Psoas muscle (tissue), 8 donors: ENCODE measurements around the gene STUB1. TPM values are rescaled to one million over a fixed set of nuclear protein-coding genes. Genes with fewer than 3 reads are reported as not detected.

Source experiments
- ATAC-seq, 4 donors: fragments of 200-7000 bp; cut with Tn5 transposase; one replicate each; pipeline ENCODE4 v1.9.1; 2020; ENCODE audit warnings: moderate library complexity in 3 of 4, mild to moderate bottlenecking in 2 of 4
- DNase-seq, 2 donors: peaks; one replicate each; pipeline ENCODE4 v3.0.0-alpha.2; 2020
- H3K27ac ChIP-seq: fragments of 200-600 bp; one replicate; pipeline ENCODE4 v1.8.0; 2022
- H3K27me3 ChIP-seq, 3 donors: fragments of 200-600 bp in 1 of 3; one replicate each; pipeline versions ENCODE4 v1.6.1 to v1.8.0; 2013 to 2022; ENCODE audit warnings: low read length in 2 of 3, mild to moderate bottlenecking in 2 of 3, moderate library complexity in 1 of 3; ENCODE audit not compliant: insufficient read depth in 3 of 3
- H3K36me3 ChIP-seq, 2 donors: fragments of 200-600 bp in 1 of 2; one replicate each; pipeline versions ENCODE4 v1.6.1 to v1.8.0; 2013 to 2022; ENCODE audit warnings: low read depth in 1 of 2, mild to moderate bottlenecking in 1 of 2, moderate library complexity in 1 of 2; ENCODE audit not compliant: insufficient read depth in 1 of 2
- H3K4me1 ChIP-seq: fragments of 200-600 bp; one replicate; pipeline ENCODE4 v1.8.0; 2022
- H3K4me3 ChIP-seq: fragments of 200-600 bp; one replicate; pipeline ENCODE4 v1.8.0; 2022; ENCODE audit warnings: mild to moderate bottlenecking
- H3K9me3 ChIP-seq: fragments of 200-600 bp; one replicate; pipeline ENCODE4 v1.8.0; 2022
- CTCF ChIP-seq: fragments of 200-600 bp; IDR thresholded peaks from one replicate; pipeline ENCODE4 v1.8.0; 2022; ENCODE audit warnings: antibody characterized with exemption
- WGBS, 3 donors: extraction: QIAGEN DNeasy Blood & Tissue Kit; methylation state at CpG; one replicate each; pipeline versions ENCODE4 v1.1.6 to v1.1.7; 2013; 5-methylcytosine and 5-hydroxymethylcytosine counted together
- intact Hi-C, 2 donors: fragments of 100-400 bp; cut with DNase I; formaldehyde crosslinking; loops; one replicate each; pipeline versions ENCODE4 v1.11.0 to v1.14.2; 2022
- polyA plus RNA-seq, 3 donors: library from polyadenylated mRNA; stranded (reverse); fragments of 200-250 nt; gene quantifications; one replicate each; pipeline ENCODE4 v1.2.3, GENCODE V29; 2013
- total RNA-seq, 4 donors: library from RNA; stranded (reverse); fragmentation: NEBNext Ultra II Directional in 2 of 4; extraction: Animal tissue kit (Norgen Biotek cat#: 25700) in 2 of 4; gene quantifications; one replicate each; pipeline versions ENCODE4 v1.2.1 to v1.2.4, GENCODE V29; 2021 to 2023
- donor health status: healthy with polysubstance abuse.
- donor health status: DM: no; HTN: no; CAD: no; lungs with moderate emphysema.
- donor health status: Bipolar disorder and iron deficiency.
- donor health status: healthy.
- donor health status: DM: yes; HTN: yes; CAD: no.
- donor health status: DM: no; HTN: no; CAD: no.
- donor health status: DM: no; HTN: no; CAD: no.
- donor health status: DM: yes; HTN: yes; CAD: no.

The STUB1 gene
- total and polyA plus RNA-seq, 7 donors = 108 to 150 (median 127) TPM

- H3K36me3 ChIP-seq = no peaks in the 10 kb centered on the region
- peaks cover 18% of the 10 kb centered on the region for H3K4me1 ChIP-seq
- H3K27me3 ChIP-seq = peaks cover 0 to 10% (median 3%) of the 10 kb centered on the region in 3 donors
- ATAC-seq = no peak
- peak overlapping the region; percentile 74 for H3K4me3 ChIP-seq
- no peak for TF ChIP-seq CTCF
- H3K9me3 ChIP-seq = no peaks in the 10 kb centered on the region
- intact Hi-C loops = no loop called here
- WGBS, 3 donors = 0 to 2% (median 1%) methylated on average over 58 to 74 of the region's 74 CpGs
- no peak for DNase-seq
- no peak overlapping the region for H3K27ac ChIP-seq
Measured at GRCh38 chr16:715477-716199, 35.4 kb downstream of the STUB1 start.

DNA sequence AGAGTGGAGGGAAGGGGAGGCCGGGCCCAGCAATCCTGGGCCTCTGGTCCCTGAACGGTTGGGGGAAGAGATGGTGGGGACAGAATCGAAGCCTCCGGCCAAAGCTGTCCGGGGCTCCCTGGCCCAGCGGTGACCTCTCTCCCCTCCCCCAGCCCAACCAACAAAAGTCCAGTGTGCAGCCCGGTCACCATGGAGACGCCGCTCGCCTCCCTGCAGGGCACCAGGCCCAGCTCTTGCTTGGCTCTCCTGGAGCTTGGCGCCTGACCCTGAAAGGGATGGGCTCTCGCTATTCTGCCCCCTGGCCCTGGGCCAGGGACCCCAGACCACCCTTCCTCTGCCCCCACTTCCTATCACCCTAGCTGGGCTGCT lies 36.0 kb downstream of the STUB1 start:
- no peak overlapping the region for H3K27ac ChIP-seq
- H3K4me1 ChIP-seq = peaks cover 18% of the 10 kb centered on the region
- no peaks in the 10 kb centered on the region for H3K9me3 ChIP-seq
- DNase-seq (no peak), ATAC-seq (no peak)
- 10 to 36% (median 17%) methylated on average over 2 to 12 of the region's 12 CpGs for WGBS, 3 donors
- peak overlapping the region; percentile 74 for H3K4me3 ChIP-seq
- TF ChIP-seq CTCF = no peak
- no peaks in the 10 kb centered on the region for H3K36me3 ChIP-seq
- intact Hi-C loops = no loop called here
- H3K27me3 ChIP-seq = peaks cover 0 to 4% (median 2%) of the 10 kb centered on the region in 3 donors

- no peak for TF ChIP-seq CTCF
Measured at GRCh38 chr16:716768-717325, 36.6 kb downstream of the STUB1 start.

GRCh38 chr16:717450-718245 lies 37.4 kb downstream of the STUB1 start:
- intact Hi-C loops = no loop called here

More at GRCh38 chr16:716768-717325, 36.6 kb downstream of the STUB1 start:
- WGBS, 3 donors = 86 to 88% (median 87%) methylated on average over 26 to 29 of the region's 29 CpGs
- DNase-seq = no peak
- no peaks in the 10 kb centered on the region for H3K9me3 ChIP-seq
- H3K27me3 ChIP-seq = peaks cover 0 to 2% (median 0%) of the 10 kb centered on the region in 3 donors
- intact Hi-C loops = no loop called here
- peaks cover 24% of the 10 kb centered on the region for H3K4me1 ChIP-seq
- no peak overlapping the region for H3K27ac ChIP-seq
- ATAC-seq = no peak
- no peak overlapping the region for H3K4me3 ChIP-seq
- peaks cover 0 to under 1% of the 10 kb centered on the region in 2 donors for H3K36me3 ChIP-seq

More at GRCh38 chr16:717450-718245, 37.4 kb downstream of the STUB1 start:
- Histone ChIP-seq H3K9me3 (no peaks in the 10 kb centered on the region), H3K27me3 (no peaks in the 10 kb centered on the region), H3K4me1 (peaks cover 29% of the 10 kb centered on the region), H3K36me3 (peaks cover 0 to 7% of the 10 kb centered on the region in 2 donors), H3K4me3 (no peak overlapping the region), H3K27ac (no peak overlapping the region)
- ATAC-seq (no peak), DNase-seq (no peak)
- no peak for TF ChIP-seq CTCF
- 71 to 78% (median 73%) methylated on average over 27 to 32 of the region's 32 CpGs for WGBS, 3 donors
